Measurements from ENCODE around the gene ATXN7L1.

GRCh38 chr7:105765846-105766245, 110.6 kb downstream of the ATXN7L1 start:
- TF ChIP-seq CTCF (IDR thresholded peaks at IDR 0.05) = no peak
- no peak for TF ChIP-seq POLR2A (IDR thresholded peaks at IDR 0.05)

Data from gastroesophageal sphincter (tissue), 3 donors.